Dermis microvascular lymphatic vessel endothelial cell (primary cell): ENCODE data around the gene KRT77. TPM values are rescaled to one million over a fixed set of nuclear protein-coding genes. Genes with fewer than 3 reads are reported as not detected.

Experiments
- DNase-seq, 2 donors: peaks; one replicate each; pipeline versions ENCODE4 v3.0.0 to v3.0.0-alpha.2; 2010; ENCODE audit warnings: low read depth in 2 of 2
- total RNA-seq: library from RNA; depleted of rRNA; stranded (reverse); fragments of >200 nt; gene quantifications from 2 replicates; pipeline ENCODE4 v1.2.1, GENCODE V29; 2014

KRT77 gene
- total RNA-seq, 1 donor from 2014 or later: not detected

DNA sequence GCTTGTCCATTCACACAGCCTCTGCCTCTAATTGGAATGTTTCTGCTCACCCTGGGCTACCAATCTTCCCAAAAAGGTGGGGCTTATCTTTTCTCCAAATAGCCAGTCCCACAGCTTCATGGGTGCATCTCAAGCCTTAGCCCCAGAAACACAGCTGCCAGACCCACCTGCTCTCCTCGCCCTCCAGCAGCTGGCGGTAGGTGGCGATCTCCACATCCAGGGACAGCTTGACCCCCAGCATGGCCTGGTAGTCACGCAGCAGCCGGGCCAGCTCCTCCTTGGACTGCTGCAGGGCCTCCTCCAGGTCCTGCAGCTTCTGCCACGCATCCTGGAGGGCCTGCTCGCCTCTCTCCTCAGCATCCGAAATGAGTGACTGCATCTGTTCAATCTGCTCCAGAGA is 11.1 kb downstream of the KRT77 start:
- no peak for DNase-seq

GRCh38 chr12:52691841-52692150 is 11.5 kb downstream of the KRT77 start:
- no peak for DNase-seq

DNA sequence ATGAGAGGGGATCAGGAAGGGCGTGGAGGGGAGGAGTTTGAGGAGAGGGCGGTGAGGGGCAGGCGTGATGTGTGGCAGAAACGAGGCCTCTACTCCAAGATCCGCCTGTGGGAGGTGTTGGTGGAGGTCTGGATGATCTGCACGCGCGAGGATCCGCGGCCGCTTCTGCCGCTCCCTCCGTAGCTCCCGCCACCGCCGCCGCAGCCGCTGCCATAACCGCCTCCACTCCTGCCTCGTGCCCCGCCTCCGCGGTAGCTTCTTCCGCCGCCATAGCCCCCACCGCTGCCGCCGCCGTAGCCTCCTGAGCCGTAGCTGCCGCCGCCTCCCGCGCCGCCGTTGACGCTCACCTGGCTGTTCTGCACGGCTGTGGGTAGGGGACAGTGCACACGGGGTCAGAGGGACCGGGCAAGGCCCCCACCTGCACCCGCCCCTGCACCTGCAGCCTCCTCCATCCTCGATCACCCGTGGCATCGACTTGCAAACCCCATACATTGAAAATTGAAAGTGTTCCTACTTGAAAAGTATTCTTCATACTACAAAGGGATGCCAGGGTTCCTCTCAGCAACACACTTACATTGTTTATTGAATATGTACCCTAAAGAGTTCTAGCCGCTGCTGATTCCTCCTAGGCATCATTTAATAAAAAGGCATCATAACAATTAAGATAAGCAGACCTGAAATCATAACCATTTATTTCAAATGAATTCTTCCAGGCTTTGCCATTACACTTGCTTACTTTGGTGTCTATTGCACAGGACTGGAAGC is 12.1 kb downstream of the KRT77 start:
- DNase-seq: no peak

GRCh38 chr12:52690351-52691075 is 12.8 kb downstream of the KRT77 start:
- no peak for DNase-seq

GRCh38 chr12:52689936-52690335 is 13.4 kb downstream of the KRT77 start:
- no peak for DNase-seq

DNA sequence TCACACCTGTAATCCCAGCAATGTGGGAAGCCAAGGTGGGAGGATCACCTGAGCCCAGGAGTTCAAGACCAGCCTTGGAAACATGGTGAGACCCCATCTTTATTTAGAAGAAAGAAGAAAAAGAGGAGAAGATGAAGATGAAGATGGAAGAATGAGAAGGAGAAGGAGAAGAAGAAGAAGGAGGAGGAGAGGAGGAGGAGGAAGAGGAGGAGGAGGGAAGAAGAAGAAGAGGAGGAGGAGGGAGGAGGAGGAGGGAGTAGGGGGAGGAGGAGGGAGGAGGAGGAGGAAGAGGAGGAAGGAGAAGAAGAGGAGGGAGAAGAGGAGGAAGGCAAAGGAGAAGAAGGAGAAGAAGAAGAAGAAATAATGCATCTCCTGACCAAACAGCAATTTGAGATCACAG is 14.1 kb downstream of the KRT77 start:
- DNase-seq: no peak

DNA sequence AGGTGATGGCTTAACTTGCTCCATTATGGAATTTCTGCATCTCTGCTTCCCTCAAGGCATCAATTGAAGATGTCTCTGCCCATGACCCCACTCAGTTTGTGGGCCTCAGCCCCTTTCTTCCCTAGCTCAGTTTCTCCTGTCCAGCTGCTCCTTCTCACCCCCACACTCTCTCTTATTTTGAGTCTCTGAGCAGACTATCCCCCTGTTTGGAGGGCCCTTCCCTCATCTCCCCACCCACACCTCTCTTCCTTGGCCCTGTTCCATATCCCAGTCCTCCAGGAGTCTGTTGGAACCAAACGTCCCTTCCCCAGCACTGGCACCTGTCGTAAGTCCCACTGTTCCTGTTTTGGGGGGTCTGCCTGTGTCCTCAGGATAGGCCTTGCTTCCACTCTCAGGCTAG is 14.8 kb downstream of the KRT77 start:
- DNase-seq: no peak

DNA sequence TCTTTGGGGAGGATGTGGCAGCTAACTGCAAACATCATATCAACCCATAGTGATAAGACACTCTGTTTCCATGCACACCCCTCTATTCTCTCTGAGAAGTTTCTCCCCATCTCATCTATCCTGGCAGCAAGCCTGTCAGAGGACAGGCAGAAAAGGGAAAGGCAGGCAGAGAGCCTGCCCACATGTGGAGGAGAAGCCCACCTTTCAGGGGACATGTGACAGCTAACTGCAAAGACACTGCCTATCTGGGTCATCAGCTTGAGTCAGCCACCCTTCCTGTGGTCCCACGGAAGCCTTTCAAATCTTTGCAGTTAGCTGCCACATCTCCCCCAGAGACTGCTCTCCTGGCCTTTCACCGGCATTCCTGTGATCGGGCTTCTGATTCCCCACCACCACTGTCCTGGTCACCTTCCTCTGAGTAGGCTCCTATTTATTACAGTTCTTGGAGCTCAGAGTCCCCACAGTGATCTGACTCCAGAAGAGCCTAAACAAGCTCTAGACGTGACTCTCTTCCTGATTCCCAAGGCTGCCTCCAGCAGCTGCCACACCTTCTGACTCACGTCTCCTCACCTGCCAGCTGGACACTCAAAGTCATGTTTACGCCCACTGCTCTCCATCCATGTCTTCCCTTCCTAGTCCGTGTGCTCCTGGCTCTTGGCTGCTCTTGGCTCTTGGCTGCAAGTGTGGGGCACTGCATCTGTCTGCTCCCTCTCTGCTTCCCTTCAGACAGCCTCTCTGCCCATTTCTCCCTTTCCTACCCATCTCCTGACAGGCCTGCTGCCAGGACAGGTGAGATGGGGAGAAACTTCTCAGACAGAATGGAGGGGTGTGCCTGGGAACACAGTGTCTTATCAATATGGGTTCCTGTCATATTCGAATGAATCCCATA is 15.6 kb downstream of the KRT77 start:
- no peak for DNase-seq

DNA sequence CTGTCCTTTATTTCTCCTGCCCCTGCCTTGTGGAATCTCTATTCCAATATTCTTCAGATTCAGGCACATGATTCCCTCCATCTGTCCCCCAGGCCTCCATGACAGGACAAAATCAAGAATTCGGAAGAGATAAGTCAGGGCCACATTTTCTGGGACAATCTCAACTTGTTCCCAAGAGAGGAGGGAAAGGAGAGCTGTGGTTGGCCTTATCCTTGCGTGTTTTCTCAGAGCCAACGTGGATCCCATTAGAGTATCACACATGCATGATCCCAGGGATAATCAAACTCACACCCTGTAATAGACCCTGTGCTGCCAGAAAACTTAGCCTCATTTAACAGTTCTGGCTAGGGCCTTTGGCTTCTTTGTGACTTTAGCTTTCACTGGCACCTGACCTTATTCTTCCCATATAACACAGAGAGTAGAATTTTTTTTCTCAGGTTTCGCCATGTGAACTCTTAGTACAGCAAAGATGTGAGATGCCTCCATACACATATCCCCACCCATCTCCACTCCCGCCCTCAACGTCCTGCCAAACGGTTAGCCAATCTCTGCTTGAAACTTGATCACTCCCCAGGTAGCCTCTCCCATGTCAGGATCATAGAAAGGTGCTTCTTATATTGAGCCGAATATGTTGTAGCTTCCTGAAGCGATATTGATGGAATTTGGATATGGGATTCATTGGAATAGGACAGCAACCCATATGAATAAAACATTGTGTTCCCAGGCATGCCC is 16.4 kb downstream of the KRT77 start:
- no peak for DNase-seq

- DNase-seq: no peak
These were observed 17.3 kb downstream of the KRT77 start for GRCh38 chr12:52686063-52686462.

- no peak for DNase-seq
These were observed 17.9 kb downstream of the KRT77 start for GRCh38 chr12:52685406-52685890.

DNA sequence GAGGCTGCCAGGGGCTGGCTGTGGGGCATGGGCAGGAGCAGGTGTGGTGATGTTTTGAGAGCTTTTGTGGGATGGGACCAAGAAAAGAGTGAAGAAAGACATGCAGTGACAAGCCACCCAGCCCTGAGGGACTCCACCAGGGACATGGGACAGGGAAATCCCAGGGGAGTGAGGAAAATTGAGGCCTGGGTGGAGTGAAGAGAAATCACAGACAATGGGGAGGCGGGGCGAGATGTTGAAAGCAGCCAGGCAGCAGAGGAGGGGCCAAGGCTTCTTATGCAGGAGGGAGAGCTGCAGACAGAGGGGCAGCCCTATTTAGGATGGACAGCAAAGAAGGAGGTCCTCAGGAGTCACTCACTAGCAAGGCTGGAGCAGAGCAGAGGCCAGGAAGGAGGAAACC is 18.9 kb downstream of the KRT77 start:
- no peak for DNase-seq

- DNase-seq: no peak
These were observed 19.6 kb downstream of the KRT77 start for GRCh38 chr12:52683575-52684300.

DNA sequence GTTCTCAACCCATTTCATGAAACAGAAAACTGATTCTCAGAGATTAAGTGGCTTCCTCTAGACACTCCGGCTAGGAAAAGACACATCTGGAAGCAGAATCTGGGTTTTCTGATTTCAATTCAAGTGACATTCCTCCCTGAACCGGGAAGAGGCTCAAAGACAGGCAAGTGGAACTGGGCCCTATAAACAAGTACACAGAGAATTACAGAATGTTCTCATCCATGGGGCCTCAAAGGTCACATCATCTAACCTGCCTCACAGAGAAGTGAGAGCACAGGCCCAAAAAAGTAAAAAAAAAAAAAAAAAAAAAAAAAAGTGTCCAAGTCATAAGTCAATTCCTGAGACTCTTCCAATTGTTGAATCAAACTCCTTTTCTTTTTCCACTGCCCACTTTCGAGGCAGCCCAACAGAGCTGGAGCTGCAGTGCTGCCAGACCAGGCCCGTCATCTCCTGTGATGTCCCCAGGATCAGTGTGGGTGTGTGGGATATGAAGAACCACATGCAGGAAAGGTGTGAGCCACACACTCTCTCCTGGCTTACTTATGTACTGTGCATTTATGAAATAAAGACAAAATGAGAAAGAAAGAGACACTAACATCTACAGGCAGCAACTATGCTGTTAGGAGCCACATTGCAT is 20.3 kb downstream of the KRT77 start:
- DNase-seq: no peak

DNA sequence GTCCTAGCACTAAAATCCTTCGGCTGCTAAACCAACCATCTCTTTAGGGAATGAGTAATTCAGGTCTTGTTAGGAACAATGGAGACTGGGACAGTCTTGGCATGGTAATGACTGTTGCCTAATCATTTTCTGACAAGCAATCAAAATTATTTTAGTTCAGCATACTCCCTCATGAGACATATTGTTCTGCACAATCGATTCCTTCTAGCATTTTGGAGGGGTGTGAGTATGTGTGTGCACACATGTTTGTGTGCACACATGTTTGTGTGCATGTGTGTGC is 21.0 kb downstream of the KRT77 start:
- DNase-seq: no peak

DNA sequence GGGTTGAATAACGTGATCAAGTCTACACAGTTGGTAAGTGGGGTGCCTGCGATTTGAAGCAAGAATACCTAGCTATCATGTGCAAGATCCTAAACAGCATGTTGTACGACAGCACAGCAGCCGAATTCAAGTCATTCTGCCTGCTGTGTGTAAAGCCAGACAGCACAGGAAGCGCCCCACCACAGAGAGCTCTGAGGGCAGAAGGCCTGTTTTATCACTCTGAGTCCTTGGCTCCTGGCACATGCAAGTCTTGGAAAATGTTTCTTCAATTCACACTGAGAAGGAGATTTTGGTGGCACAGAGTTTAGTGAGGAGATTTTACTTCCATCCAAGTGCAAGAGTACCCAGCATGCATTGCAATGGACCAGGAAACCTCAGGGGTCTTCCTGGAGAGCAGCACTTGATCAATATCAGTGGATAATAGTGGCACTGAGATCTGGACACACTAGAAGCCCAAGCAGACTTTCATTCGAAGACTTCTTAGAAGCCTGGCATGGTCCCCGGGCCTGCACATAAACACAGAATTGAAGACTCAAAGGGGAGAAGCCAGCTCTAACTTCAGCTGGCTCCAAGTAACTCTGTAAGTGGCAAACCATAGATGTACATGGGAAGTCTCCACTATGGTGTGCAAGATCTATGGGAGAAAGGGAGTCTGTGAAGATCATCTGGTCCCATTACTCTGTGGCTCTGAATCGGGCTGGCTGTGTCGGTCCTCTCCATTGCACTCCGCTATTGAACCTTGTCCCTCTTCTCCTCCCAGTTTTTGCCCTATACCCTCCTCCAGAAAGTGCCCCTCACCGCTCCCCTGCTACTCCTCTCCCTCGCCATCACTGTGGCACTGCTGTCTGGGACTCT is 21.6 kb downstream of the KRT77 start:
- no peak for DNase-seq

GRCh38 chr12:52680363-52680762 is 23.0 kb downstream of the KRT77 start, which contains the start of gene KRT1:
KRT1 (minus strand) TSS chr12:52680407; CDS start chr12:52680348, 59 bp downstream.
- no peak for DNase-seq

- DNase-seq: no peak
These were observed 23.4 kb downstream of the KRT77 start for GRCh38 chr12:52679875-52680274.

DNA sequence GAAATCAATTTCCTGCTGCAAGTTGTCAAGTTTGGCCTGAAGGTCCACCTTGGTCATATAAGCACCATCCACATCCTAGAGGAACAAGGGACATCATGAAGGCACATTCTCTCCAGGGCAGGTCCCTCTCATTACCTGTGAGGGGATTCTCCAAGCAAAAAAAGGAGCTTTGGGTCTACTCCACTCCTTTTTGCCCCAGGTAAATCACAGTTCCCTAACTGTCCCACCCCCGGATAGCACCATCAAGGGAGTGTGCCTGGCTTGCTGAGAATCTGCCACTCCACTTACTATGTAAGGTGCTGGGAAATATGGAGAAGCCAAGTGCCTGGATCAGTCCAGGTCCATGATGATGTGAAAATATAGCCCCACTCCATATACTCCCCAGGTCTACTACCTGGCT is 25.7 kb downstream of the KRT77 start:
- no peak for DNase-seq

GRCh38 chr12:52677126-52677525 is 26.2 kb downstream of the KRT77 start:
- no peak for DNase-seq
